Islet of Langerhans (tissue), 1 donor: ENCODE results near the gene IL5RA.

Experiments used
- FAIRE-seq: peaks from one replicate; lab custom pipeline; 2011; peaks lifted over from hg19 to GRCh38; lab: Jason Lieb, UNC

The IL5RA gene

DNA sequence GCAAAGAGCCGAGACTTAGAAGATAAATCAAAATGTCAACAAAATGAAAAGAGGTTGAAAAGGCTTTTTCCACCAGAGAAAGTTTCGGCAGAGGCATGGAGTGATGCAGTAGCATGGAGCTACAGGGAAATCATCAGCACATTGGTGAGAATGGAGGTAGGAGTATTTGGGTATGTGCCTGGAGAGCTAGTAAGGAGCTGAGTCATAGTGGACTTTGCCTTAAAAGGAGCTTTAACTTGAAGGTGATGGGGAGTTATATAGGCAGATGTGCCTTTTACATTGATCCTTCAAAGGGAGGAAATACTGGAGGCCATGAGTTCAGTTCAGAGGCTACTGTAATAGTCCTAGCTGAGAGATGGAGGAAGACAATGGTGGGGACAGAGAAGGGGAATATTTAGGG, 44.3 kb downstream of the IL5RA start:
- FAIRE-seq, result no peak

DNA sequence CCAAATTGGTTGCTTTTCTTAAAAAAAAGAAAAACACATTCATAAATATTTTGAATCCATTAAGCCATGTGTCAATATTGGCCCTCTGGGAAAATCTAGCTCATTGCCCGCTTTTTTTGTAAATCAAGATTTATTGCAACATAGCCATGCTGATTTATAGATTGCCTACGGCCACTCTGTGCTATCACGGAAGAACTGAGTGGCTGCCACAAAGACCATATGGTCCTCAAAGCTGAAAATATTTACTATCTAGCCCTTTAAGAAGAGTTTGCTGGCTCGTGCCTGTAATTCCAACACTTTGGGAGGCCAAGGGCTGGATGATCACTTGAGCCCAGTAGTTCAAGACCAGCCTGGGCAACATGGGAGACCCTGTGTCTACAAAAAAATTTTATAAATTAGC, 45.9 kb downstream of the IL5RA start:
- FAIRE-seq, result no peak

DNA sequence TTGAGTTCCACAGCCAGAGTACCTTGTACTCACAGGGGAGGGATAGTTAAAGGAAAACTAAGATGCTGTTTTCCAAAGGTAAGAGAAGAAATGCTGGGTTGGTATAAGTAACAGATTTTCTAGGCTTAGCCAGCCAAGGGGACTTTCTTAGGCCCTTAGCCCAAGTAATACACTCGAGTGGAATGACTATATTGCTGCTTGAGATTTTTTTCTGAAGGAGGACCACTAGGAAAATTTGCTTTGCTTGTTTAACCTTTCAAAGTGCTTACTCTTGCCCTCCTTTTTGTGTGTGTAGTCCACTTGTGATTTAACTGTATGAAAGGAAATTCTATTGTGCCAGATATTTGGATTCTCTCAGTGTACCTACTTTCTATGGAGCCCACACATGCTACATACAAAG, 50.5 kb downstream of the IL5RA start:
- FAIRE-seq, result no peak

DNA sequence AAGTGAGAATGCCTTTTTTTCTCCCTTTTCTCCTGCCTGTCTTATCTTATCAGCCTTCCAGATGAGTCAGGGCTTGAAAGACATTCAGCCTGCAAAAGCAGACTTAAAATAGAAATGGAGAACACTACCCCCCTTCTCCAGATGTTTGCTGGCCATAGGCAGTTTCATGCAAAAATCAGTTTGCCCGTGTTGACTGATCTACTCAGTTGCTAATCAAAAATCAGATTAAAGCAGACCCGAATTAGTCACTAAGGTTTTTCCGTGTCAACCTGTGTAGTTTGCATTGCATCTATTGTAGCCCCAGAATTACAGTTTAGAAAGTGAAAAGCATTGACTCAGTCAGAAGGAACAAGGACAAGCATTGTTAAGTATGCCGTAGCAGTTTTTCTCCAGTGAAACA, 56.2 kb downstream of the IL5RA start:
- no peak for FAIRE-seq

DNA sequence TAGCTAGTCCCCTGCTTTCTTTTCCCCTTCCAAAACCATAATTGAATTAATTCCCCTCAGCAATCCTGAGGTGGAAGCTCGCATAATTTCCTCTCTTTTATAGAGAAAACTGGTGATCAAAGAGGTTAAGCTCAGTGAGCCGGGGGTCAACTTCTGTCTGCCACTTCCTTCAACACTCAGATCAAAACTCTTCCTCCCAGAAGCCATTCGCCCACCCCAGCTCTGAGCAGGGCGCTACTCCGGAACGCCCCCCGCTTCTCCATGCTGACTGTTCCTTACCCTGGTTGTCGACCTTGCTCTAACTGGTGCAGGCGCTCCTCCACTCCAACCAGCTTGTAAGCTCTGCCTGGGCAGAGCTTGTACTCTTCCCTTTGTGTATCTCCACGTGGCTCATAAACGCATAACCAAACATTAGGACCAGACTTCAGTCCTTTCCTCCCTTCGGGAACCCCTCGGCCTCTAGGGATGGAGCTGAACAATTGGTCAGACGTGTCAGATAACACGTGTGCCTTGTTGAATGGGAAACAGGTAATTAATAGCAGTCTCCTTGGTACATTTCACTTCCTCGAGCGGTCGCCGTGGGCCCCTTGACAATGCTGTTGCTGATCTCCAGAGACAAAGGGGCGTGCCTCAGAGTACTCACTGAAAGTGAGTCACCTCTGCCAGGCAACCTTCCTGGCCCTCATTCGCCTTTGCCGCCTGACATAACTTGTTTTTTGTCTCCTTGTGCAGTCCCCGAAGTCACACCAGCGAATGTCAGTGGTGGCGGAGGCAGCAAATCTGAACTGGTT, 71.8 kb downstream of the IL5RA start:
- no peak for FAIRE-seq

DNA sequence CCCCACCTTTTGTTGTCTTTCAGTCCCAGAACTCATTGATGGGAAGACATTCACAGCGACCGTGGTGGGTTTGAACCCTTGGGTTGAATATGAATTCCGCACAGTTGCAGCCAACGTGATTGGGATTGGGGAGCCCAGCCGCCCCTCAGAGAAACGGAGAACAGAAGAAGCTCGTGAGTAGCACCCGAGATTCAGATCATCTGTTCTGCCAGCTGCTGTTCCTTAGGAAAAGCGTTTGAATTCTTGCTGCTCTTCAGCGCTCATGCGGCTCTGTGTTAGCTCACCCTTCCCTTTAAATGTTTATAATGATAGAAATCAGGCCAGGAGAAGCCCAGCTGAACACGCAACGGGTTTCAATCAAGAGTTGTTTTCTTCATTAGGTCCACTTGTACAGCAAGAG, 73.0 kb downstream of the IL5RA start:
- FAIRE-seq, result no peak

DNA sequence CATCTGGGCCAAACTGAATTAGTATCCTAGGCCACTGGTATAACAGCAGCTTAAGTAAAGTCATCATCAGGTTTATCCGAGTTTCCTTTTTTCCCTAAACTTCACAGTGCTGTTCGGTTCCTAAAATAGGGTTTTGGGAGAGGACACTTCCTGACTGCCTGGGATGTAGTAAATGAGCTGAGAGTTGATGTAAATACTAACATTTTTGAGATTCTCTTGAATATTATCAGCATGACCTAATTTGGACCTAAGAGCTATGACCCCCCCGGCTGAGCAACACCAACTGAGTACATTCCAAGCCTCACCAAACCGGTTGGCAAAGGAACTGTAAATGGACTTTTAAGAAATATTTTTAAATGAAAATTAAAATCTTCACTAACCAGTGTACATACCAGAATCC, 78.8 kb downstream of the IL5RA start:
- FAIRE-seq, result no peak

DNA sequence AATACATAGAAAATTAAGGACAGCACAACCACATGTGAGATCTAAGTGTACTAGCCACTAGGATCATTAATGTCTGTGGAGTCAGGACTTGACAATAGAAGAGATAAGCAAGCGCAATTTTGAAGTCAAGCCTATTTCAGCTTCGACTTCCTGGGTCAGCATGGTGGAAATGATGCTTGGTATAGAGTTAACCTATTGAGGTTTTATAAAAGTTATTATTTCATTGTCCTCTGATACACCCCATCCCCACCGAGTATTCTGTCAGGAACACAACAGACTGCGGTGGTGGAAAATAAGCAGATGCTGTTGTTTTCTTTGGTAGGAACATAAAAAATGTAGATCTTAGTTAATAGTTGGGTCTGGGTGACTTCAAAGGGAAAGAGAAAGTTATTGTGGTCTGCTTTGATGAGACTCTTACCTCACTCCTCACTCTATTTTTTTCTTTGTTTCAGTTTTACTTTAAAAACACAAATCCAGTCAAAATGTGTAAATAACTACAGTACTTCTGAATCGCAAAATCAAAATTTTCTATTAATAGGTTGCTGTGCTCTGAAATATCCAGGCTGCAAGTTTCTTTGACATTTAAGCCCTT, 82.1 kb downstream of the IL5RA start:
- no peak for FAIRE-seq

DNA sequence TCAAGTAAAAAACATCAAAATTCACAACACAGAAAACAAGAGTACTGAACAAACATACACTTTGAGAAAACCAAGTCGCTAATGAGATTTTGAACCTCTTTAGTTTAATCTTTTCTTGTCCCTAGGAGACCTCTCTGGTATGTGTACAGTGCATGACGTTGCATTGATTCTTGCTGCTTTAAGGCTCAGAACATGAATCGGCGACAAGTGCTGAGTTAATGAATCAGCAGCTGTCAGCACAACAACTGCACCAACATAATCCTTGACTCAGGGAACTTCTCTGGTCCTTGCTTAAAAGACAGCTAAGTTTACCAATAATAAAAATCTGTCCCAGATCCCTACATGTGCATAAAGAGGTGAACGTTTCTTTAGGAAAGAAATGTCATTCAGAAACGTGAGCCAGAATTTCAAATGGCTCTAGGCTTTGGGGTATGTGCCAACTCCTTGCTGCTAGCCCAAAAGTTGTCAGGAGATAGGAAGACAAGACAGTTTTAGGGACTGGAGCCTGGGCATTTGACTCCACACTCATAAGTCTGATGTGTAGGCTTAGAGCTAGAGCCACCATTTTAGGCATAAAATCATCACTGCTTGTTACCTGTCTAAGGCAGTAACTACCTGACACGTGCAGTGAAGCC, 86.9 kb downstream of the IL5RA start:
- no peak for FAIRE-seq

DNA sequence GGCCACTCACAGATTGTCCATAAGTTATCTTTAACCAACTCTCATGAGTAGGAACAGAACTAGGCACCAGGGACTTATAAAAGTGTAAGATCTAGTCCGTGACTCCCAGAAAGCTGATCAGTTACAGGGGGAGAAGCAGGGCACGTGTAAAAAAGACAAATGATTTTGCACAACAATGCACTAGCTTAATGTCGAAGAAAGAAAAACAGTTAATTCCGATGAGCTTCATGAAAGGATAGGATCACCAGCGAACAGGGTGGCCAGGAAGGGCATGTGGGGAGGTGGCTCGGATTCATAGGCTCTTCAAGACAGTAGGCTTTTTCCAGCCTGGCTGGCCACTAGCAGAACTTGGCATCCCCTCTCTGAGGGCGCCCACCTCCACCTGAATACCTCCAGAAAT, 90.0 kb downstream of the IL5RA start:
- FAIRE-seq, result no peak
